GM21381 (cell line): ENCODE results near the gene TRAPPC5.

Experiments used
- ATAC-seq: cut with Tn5 transposase; IDR thresholded peaks from one replicate; pipeline ENCODE4 v1.9.1; 2021; ENCODE audit warnings: mild to moderate bottlenecking, moderate library complexity; ENCODE audit not compliant: unreplicated experiment

Gene TRAPPC5

DNA sequence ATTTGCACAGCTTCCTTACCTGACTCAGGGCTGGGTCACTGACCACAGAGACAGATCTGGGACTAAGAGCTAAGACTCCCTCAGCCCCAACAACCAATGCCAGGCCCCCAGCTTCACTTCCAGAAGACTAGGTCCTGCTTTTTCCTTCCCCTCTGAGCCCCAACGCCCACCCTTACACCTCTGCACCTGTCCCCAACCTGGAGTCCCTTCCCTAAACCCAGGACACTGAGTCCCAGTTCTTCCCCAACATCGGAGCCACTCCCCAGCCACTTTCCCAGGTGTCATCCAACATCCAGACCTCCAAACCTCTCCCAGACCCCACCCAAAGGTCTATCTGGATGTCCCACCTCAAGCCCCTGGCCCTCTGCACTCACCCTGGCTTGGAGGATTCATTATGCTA lies 18.4 kb downstream of the TRAPPC5 start:
- ATAC-seq: no peak

DNA sequence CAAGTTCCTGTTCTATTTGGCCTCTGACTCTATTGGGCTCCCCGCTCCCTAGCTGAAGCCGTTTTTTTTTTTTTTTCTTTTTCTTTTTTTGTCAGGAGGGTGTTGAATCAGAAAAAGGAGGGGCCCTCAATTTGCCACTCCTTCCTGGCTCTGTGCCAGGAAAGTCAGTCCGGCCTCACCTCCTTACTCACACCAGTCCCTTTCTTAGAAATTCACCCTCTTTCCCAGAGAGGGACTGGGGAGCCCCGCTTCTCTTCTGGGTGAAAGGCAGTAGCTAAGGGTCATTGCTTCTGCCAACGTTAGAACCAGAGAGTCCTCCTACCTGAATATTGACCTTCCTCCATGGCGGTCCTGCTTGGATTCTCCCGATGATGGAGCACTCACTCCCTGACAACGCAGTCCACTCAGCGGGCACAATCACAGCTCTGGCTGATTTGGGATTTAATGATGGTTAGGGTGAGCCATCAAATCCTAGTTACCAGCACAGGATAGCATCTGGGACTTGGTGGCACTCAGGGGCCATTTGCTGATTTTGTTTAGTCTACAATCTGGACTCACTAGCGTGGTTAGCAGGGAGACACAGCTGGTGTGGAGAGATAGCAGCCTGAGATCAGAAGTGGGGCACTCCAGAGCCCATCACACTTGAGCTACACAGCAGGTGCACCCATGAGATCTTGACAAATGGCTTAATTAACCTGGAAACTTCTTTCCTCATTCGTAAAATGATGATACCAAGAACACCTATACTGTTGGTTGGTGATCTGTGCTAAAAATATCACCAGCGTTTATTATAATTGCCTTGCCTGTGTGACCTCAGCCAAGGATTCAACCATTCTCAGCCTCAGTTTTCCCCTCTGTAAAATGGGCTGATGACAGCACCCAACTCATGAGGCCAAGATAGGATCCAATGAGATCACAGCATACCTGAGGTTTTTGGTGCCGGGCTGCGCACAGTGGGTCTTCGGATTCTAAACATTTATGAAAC lies 19.1 kb downstream of the TRAPPC5 start:
- no peak for ATAC-seq

GRCh38 chr19:7701049-7701653 lies 20.5 kb downstream of the TRAPPC5 start:
- ATAC-seq: no peak

DNA sequence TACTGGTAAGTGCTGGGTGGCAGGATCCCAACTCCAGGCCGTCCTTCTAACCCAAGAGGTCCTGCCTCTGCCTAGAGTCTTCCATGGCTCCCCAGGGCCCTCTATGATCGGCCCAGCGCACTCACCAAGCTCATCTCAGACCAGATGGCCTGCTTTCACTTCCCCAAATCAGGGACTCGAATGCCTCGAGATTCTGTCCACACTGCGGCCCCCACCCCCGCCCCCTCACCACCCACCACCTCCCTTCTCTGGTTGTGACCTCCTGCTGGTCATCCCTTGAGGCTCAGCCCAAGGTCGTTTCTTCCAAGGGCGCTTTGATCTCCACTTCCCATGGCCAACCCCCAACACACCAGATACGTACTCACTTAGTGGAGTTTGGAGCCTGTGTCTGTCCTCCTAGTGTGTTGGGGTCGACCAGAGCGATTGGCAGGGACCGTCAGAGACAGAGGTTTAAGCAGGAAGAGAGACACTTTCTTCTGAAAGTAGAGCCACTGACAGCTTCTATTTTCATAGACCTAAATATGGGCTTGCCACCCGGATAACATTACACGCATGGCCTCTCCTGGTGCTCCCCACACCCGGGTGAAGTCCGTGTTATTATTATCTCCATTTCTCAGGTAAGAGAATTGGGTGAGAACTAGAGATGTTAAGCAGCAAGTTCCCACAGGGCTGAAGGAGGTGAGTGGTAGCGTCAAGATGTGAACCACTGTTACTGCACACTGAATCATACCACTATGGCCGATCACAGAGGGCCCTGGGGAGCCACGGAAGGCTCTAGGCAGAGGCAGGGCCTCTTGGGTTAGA lies 21.2 kb downstream of the TRAPPC5 start, which contains the start of gene FCER2:
TSS of gene FCER2 (minus strand) at position 478 of the 804 bp plus-strand sequence. CDS start 2,371 bp downstream, outside the sequence.
- peak; percentile 52 for ATAC-seq

GRCh38 chr19:7703332-7703731 lies 22.7 kb downstream of the TRAPPC5 start:
- no peak for ATAC-seq

- ATAC-seq: no peak
These were observed 23.8 kb downstream of the TRAPPC5 start for GRCh38 chr19:7704280-7705060.

DNA sequence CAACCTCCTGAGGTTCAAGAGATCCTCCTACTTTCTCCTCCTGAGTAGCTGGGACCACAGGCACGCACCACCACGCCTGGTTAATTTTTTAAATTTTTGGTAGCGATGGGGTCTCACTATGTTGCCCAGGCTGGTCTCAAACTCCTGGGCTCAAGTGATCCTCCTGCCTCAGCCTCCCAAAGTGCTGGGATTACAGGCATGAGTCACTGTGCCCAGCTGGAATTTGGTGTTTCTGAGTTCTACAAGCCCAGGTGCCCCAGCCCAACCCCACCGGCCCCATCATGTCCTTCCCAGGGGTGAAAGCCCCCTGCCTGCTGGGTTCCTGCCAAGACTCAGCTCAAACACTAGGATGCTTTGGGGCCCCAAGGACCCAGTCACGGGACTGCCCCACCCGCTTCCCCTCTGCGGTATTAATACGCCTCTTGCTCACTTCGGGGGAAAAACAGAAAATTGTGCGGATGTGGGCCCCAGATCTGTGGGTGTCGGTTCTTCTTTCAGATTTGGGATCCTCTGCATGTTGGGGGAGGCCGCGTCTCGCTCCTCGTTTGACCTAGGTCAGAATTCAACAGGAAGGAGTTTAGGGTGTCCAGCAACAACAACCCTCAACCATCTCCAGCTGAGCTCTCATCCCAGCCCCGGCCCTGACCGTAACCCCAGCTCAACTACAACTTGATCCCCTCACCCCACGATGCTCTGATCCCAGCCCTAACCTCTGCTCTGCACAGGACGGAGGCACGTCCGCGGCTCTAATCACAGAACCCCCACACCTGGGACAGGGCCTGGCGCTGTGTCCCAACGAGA lies 25.0 kb downstream of the TRAPPC5 start:
- ATAC-seq: peak; percentile 43

- no peak for ATAC-seq
These were observed 25.7 kb downstream of the TRAPPC5 start for GRCh38 chr19:7706188-7706954.

DNA sequence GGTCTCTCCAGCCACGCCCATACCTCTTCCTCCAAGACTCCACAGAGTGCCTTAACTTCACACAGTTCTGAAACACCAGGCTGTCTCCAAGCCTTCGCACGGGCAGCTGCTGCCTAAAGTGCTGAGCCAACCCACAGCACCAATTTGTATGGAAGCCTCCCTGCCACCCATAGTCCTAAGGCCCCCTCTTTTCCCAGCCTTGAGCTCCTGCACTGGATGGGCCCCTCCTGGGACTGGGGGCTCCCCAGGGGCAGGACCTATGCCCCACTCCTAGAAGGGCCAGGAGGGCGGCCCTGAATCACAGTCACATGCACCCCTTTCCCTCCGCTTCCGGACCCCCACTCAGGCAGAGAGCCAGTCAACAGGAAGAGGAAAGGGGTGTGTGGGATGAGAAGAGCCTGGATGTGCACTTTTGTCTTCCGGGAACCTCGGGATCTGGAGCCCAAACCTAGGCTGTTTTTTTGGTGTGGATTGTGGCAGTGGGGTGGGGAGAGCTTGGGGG lies 26.4 kb downstream of the TRAPPC5 start:
- no peak for ATAC-seq

GRCh38 chr19:7709932-7710460 lies 29.4 kb downstream of the TRAPPC5 start:
- no peak for ATAC-seq

- no peak for ATAC-seq
These were observed 30.0 kb downstream of the TRAPPC5 start for GRCh38 chr19:7710616-7711015.

DNA sequence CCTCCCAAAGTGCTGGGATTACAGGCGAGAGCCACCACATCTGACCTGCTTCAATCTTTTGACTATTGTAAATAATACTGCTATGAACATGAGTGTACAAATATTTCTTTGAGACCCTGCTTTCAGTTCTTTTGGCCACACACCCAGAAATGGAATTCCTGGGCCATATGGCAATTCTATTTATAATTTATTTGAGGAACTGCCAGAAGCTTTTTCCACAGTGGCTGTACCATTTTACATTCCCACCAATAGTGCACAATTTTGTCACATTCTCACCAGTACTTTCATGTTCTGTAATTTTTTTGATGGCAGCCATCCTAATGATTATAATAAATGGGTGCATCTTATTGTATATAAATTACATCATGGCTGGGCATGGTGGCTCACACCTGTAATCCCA lies 35.0 kb downstream of the TRAPPC5 start:
- no peak for ATAC-seq

DNA sequence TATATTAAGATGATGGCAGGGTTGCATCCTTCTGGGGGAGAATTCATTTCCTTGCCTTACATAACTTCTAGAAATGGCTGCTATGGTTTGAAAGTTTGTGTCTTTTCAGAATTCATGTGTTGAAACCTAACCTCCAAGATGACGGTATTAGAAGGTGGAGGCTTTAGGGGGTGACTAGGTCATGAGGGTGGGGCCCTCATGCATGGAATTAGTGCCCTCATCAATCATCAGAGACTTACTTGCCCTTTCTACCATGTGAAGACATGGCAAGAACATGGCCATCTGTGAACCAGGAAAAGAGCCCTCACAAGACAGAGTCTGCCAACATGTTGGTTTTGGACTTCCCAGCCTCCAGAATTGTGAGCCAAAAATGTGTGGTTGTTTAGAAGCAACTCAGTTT lies 36.1 kb downstream of the TRAPPC5 start:
- ATAC-seq: no peak

GRCh38 chr19:7718668-7719067 lies 38.0 kb downstream of the TRAPPC5 start:
- no peak for ATAC-seq

DNA sequence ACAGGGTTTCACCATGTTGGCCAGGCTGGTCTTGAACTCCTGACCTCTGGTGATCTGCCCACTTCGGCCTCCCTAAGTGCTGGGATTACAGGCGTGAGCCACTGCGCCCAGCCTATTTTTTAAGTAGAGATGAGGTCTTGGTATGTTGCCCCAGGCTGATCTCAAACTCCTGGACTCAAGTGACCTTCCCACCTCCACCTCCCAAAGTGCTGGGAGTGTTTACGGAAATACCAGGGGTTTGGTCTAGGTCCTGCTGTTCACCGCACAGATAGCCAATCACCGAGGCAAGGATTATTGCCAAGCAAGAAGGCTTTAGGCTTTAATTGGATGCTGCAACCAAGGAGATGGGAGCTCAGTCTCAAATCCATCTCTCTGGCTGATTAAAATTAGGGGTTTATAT lies 39.7 kb downstream of the TRAPPC5 start:
- ATAC-seq: no peak

DNA sequence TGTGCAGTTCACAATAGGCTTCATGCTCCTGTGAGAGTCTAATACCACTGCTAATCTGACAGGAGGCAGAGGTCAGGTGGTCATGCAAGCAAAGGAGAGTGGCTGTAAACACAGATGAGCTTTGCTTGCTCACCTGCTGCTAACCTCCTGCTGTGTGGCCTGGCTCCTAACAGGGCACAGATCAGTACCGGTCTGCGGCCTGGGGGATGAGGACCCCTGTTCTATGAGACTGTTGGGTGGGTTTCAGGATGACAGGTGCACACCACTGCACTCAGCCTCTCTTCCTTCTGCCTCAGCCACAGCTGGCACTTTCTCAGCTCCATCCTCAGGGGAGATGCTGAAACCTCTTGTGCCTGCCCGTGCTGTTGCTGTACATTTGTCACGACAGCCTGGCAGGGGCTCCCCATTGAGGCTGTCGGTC lies 41.6 kb downstream of the TRAPPC5 start:
- ATAC-seq: no peak

- ATAC-seq: no peak
These were observed 45.2 kb downstream of the TRAPPC5 start for GRCh38 chr19:7725791-7726190.

DNA sequence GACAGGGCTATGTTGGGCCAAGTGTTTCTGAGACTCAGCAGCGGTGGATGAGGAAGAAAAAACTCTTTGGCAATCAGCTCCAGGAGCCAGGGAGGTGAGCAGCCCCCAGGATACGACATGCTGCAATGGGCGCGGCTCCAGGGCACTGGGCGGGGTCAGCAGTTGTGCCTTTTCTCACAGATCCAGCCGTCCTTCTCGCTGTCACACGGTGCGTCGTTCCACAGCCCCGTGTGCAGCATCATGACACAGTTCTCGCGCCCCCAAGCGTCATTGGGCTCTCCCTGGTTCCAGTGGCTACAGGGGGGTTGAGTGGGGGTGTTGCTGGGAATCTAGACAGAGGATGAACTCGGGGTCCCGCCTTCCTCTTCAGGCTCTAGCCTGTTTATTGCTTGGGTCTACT lies 48.6 kb downstream of the TRAPPC5 start:
- no peak for ATAC-seq
